Loucy (cell line): ENCODE measurements around the gene LTBP1.

ENCODE experiments used
- EZH2phosphoT487 ChIP-seq: fragments of 200-600 bp; IDR thresholded peaks from 2 replicates; pipeline ENCODE4 v1.6.1; 2018; ENCODE audit warnings: antibody characterized with exemption, mild to moderate bottlenecking, moderate library complexity, borderline replicate concordance
- TF ChIP-seq, protein P1 (sequence below): fragments of 200-600 bp; sonication (generic); conservative IDR thresholded peaks from 2 replicates; pipeline ENCODE4 v1.5.1; 2014; ENCODE audit warnings: mild to moderate bottlenecking, antibody characterized with exemption, low read length

DNA sequence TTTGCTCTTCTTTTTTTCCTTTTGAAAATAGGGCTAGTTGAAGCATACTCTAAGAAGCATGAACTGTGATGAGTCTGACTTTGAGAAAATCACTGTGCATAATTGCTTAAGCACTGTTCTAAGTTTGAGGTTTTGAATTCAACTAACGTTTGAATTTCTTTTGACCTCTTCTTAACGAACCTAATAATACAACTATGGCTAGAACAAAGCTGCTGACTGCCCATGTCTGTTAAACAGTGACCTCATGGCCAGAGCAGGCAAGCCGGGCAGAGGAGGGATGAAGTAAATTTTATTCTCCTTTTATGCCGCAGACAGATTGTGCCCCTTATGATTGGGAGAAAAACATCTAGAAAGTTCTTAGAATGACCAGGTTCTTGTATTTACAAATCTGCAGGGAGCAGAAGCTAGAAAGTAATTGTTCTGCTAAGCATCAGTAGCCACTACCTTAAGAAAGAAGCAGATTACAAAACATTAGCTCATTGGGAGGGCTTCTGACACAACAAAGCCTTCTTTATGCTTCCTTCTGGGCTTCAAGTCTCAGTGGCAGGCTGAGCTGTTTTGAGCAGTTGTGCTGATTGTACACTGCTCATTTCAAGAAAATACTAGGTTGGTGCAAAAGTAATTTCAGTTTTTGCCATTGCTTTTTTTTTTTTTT, 431.9 kb downstream of the LTBP1 start:
- TF ChIP-seq, protein P1, sequence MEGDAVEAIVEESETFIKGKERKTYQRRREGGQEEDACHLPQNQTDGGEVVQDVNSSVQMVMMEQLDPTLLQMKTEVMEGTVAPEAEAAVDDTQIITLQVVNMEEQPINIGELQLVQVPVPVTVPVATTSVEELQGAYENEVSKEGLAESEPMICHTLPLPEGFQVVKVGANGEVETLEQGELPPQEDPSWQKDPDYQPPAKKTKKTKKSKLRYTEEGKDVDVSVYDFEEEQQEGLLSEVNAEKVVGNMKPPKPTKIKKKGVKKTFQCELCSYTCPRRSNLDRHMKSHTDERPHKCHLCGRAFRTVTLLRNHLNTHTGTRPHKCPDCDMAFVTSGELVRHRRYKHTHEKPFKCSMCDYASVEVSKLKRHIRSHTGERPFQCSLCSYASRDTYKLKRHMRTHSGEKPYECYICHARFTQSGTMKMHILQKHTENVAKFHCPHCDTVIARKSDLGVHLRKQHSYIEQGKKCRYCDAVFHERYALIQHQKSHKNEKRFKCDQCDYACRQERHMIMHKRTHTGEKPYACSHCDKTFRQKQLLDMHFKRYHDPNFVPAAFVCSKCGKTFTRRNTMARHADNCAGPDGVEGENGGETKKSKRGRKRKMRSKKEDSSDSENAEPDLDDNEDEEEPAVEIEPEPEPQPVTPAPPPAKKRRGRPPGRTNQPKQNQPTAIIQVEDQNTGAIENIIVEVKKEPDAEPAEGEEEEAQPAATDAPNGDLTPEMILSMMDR = no peak
- TF ChIP-seq EZH2phosphoT487 = no peak
